Ishikawa (cell line): Measurements from ENCODE around the gene TGIF2.

Experiments used
- CEBPB ChIP-seq: IDR thresholded peaks from 2 replicates; pipeline ENCODE4 v1.6.1; 2012
- CREB1 ChIP-seq: IDR thresholded peaks from 2 replicates; pipeline ENCODE4 v1.6.1; 2012; ENCODE audit warnings: low read depth
- EGR1 ChIP-seq: IDR thresholded peaks from 2 replicates; pipeline ENCODE4 v1.6.1; 2012
- EP300 ChIP-seq: IDR thresholded peaks from 2 replicates; pipeline ENCODE4 v1.6.1; 2012; ENCODE audit warnings: borderline replicate concordance
- FOXM1 ChIP-seq: IDR thresholded peaks from 2 replicates; pipeline ENCODE4 v1.6.1; 2012; ENCODE audit warnings: low read depth, borderline replicate concordance
- MAX ChIP-seq: IDR thresholded peaks from 2 replicates; pipeline ENCODE4 v1.6.1; 2012
- NFIC ChIP-seq: IDR thresholded peaks from 2 replicates; pipeline ENCODE4 v1.6.1; 2012
- RAD21 ChIP-seq: IDR thresholded peaks from 2 replicates; pipeline ENCODE4 v1.6.1; 2012; ENCODE audit warnings: low read depth
- REST ChIP-seq: IDR thresholded peaks from 2 replicates; pipeline ENCODE4 v1.6.1; 2012; ENCODE audit warnings: low read depth, mild to moderate bottlenecking
- TAF1 ChIP-seq: IDR thresholded peaks from 2 replicates; pipeline ENCODE4 v1.6.1; 2012; ENCODE audit warnings: low read depth, mild to moderate bottlenecking
- TCF12 ChIP-seq: IDR thresholded peaks from 2 replicates; pipeline ENCODE4 v1.6.1; 2012; ENCODE audit warnings: low read depth
- TEAD4 ChIP-seq: IDR thresholded peaks from 2 replicates; pipeline ENCODE4 v1.6.1; 2012
- USF1 ChIP-seq: IDR thresholded peaks from 2 replicates; pipeline ENCODE4 v1.6.1; 2012
- YY1 ChIP-seq: IDR thresholded peaks from 2 replicates; pipeline ENCODE4 v1.6.1; 2012; ENCODE audit warnings: low read depth
- ZBTB7A ChIP-seq: IDR thresholded peaks from 2 replicates; pipeline ENCODE4 v1.6.1; 2012; ENCODE audit warnings: low read depth

TGIF2 gene

GRCh38 chr20:36634342-36634741 is 60.9 kb downstream of the TGIF2 start:
- TF ChIP-seq TAF1 (no peak), RAD21 (no peak)

GRCh38 chr20:36641506-36641843 is 68.1 kb downstream of the TGIF2 start:
- TF ChIP-seq MAX: no peak
- TF ChIP-seq ZBTB7A: no peak
- TF ChIP-seq CREB1: no peak
- no peak for TF ChIP-seq EGR1
- no peak for TF ChIP-seq CEBPB
- TF ChIP-seq TCF12: no peak
- TF ChIP-seq EP300: no peak
- TF ChIP-seq YY1: no peak
- no peak for TF ChIP-seq USF1
- TF ChIP-seq FOXM1: no peak
- no peak for TF ChIP-seq TAF1
- no peak for TF ChIP-seq NFIC
- TF ChIP-seq RAD21: no peak
- no peak for TF ChIP-seq REST
- TF ChIP-seq TEAD4: no peak

- TF ChIP-seq EP300 (no peak), ZBTB7A (no peak), YY1 (no peak), RAD21 (no peak), REST (no peak), TAF1 (no peak), EGR1 (no peak), MAX (no peak)
Observed at GRCh38 chr20:36642136-36642535, 68.7 kb downstream of the TGIF2 start.
